HG03108 (cell line): ENCODE data around the gene DTL.

Source experiments
- ATAC-seq: cut with Tn5 transposase; IDR thresholded peaks from one replicate; pipeline ENCODE4 v1.9.1; 2021; ENCODE audit warnings: moderate library complexity; ENCODE audit not compliant: unreplicated experiment

The DTL gene

GRCh38 chr1:212089560-212090163 lies 54.1 kb downstream of the DTL start:
- no peak for ATAC-seq

GRCh38 chr1:212091438-212092121 lies 56.0 kb downstream of the DTL start:
- ATAC-seq = no peak

- ATAC-seq = no peak
These were observed 61.8 kb downstream of the DTL start for GRCh38 chr1:212097360-212097759.

GRCh38 chr1:212098310-212098709 lies 62.8 kb downstream of the DTL start:
- ATAC-seq = no peak

- ATAC-seq = no peak
These were observed 63.2 kb downstream of the DTL start for GRCh38 chr1:212098771-212099170.

- ATAC-seq = no peak
These were observed 65.7 kb downstream of the DTL start for GRCh38 chr1:212101251-212101650.

- no peak for ATAC-seq
These were observed 66.2 kb downstream of the DTL start for GRCh38 chr1:212101735-212102134.

GRCh38 chr1:212104586-212105325 lies 69.2 kb downstream of the DTL start:
- ATAC-seq = no peak

GRCh38 chr1:212106286-212106792 lies 70.8 kb downstream of the DTL start:
- ATAC-seq = no peak

- no peak for ATAC-seq
These were observed 71.9 kb downstream of the DTL start for GRCh38 chr1:212107481-212107880.

GRCh38 chr1:212108187-212108586 lies 72.6 kb downstream of the DTL start:
- ATAC-seq = no peak

- no peak for ATAC-seq
These were observed 73.4 kb downstream of the DTL start for GRCh38 chr1:212108981-212109380.

GRCh38 chr1:212109728-212110127 lies 74.2 kb downstream of the DTL start:
- ATAC-seq = no peak

GRCh38 chr1:212110617-212111016 lies 75.1 kb downstream of the DTL start:
- no peak for ATAC-seq

- no peak for ATAC-seq
These were observed 76.0 kb downstream of the DTL start for GRCh38 chr1:212111536-212111935.

- ATAC-seq = no peak
These were observed 78.2 kb downstream of the DTL start for GRCh38 chr1:212113706-212114105.

- ATAC-seq = no peak
These were observed 82.8 kb downstream of the DTL start for GRCh38 chr1:212118167-212118871.

- ATAC-seq = no peak
These were observed 83.3 kb downstream of the DTL start for GRCh38 chr1:212118872-212119260.

- ATAC-seq = no peak
These were observed 83.9 kb downstream of the DTL start for GRCh38 chr1:212119397-212119837.

GRCh38 chr1:212119863-212120262 lies 84.3 kb downstream of the DTL start:
- no peak for ATAC-seq

- ATAC-seq = no peak
These were observed 86.2 kb downstream of the DTL start for GRCh38 chr1:212121779-212122178.
